Bronchial epithelial cell (primary cell): ENCODE data around the gene GMDS. TPM values are rescaled to one million over a fixed set of nuclear protein-coding genes. Genes with fewer than 3 reads are reported as not detected.

Experiments used
- DNase-seq: peaks from one replicate; pipeline ENCODE4 v3.0.0-alpha.2; 2010; ENCODE audit warnings: low read depth
- FAIRE-seq: peaks from 2 replicates; lab custom pipeline; 2011; peaks lifted over from hg19 to GRCh38; lab: Jason Lieb, UNC
- H3K27me3 ChIP-seq: 2 replicates; pipeline ENCODE4 v1.5.1; 2011; ENCODE audit warnings: low read length; ENCODE audit not compliant: control insufficient read depth, insufficient read depth
- H3K36me3 ChIP-seq: 2 replicates; pipeline ENCODE4 v1.5.1; 2011; ENCODE audit warnings: low read length; ENCODE audit not compliant: control insufficient read depth, insufficient read depth
- H3K4me3 ChIP-seq: 2 replicates; pipeline ENCODE4 v1.5.1; 2011; ENCODE audit warnings: mild to moderate bottlenecking, low read depth, low read length, control low read depth
- total RNA-seq: library from RNA; depleted of rRNA; stranded (reverse); fragments of >200 nt; gene quantifications from 2 replicates; pipeline ENCODE4 v1.2.1, GENCODE V29; 2014
- TF ChIP-seq, protein P1 (sequence below): IDR thresholded peaks from 2 replicates; pipeline ENCODE4 v1.5.1; 2011; ENCODE audit warnings: mild to moderate bottlenecking, moderate library complexity, low read length, control low read depth, inconsistent platforms; ENCODE audit not compliant: insufficient read depth, severe bottlenecking

The GMDS gene
- total RNA-seq: 8.2 and 10.1 TPM in 2 replicates

DNA sequence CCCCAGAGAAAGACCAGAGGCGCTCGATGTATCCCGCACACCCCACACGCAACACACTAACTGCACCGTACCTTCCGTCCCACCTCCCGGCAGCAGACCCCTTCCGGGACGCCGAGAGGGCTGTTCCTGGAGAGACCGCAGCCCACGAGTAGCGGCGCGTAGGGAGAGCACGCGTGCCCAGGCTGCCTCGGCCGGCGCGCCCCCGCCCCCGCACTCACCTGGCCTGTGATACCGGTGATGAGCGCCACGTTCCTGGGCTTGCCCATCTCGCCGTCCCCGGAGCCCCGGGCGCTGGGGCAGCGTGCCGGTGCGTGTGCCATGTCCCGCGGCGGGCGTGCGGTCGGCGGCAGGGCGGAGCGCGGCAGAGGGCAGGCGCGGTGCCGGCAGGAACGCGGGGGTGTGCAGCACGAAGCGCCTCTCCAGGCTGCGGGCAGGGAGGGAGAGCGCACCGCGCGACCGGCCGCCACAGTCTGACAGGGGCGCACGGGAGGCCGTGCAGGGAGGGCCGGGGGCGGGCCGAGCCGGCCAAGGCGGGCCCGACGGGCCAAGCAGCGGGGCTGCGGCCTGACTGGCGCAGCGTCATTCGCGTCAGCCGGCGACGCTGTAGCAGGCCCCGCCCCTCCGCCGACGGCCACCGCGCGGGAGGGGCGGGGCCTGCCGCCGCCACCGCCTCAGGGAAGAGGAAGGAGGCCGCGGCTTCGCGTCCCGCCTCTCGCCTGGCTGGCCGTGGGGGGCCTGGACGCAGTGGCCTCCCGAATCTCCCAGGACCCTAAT, at the start of gene GMDS:
Gene GMDS (minus strand): TSS at position 503 of the 774 bp plus-strand sequence.
- peak; percentile 74 for DNase-seq
- Histone ChIP-seq H3K36me3 (no peaks in the 10 kb centered on the region), H3K4me3 (peak within 1 kb of the TSS; percentile 69), H3K27me3 (no peaks in the 10 kb centered on the region)
- no peak for FAIRE-seq
- TF ChIP-seq, protein P1, sequence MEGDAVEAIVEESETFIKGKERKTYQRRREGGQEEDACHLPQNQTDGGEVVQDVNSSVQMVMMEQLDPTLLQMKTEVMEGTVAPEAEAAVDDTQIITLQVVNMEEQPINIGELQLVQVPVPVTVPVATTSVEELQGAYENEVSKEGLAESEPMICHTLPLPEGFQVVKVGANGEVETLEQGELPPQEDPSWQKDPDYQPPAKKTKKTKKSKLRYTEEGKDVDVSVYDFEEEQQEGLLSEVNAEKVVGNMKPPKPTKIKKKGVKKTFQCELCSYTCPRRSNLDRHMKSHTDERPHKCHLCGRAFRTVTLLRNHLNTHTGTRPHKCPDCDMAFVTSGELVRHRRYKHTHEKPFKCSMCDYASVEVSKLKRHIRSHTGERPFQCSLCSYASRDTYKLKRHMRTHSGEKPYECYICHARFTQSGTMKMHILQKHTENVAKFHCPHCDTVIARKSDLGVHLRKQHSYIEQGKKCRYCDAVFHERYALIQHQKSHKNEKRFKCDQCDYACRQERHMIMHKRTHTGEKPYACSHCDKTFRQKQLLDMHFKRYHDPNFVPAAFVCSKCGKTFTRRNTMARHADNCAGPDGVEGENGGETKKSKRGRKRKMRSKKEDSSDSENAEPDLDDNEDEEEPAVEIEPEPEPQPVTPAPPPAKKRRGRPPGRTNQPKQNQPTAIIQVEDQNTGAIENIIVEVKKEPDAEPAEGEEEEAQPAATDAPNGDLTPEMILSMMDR: no peak

DNA sequence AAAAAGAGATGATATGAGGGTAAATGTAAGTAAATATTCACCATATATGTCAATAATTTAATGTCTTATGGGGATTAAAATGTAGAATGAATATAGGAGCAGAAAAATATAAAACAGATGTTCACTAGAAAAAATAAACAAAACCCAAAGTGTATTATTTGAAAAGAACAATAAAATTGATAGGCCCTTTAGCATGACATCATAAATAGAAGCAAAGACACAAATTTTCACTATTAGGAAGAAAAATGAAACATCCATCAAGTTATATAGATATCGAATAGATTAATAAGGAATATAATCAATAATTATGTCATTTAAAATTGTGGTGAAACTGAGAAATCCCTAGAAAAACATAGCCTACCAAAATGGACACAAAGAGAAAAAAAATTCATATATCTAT, 40.1 kb upstream of the GMDS start:
- FAIRE-seq (no peak), DNase-seq (no peak)
- TF ChIP-seq, protein P1: no peak

DNA sequence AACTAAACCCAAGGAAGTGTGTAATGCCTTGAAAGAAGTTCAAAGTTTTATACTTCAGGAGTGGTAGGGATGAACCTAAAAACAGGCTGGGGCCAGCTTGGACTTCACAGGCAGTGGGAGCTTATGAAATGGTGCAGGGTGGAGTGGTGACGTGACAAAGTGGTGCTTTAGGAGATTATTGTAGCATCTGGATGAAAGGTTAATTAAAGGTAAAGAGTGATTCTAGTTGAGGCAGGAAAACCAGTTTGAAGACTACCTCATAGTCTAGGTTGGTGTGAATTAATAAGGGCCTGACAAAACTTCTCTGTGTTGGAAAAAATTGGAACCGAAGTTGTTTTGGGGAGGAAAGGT, 30.5 kb upstream of the GMDS start:
- no peak for FAIRE-seq
- no peak overlapping the region for H3K4me3 ChIP-seq
- TF ChIP-seq, protein P1: no peak
- no peaks in the 10 kb centered on the region for H3K27me3 ChIP-seq
- no peak for DNase-seq
- H3K36me3 ChIP-seq: no peaks in the 10 kb centered on the region

More for the DNA sequence above, 40.1 kb upstream of the GMDS start:
- H3K27me3 ChIP-seq: no peaks in the 10 kb centered on the region
- H3K4me3 ChIP-seq: no peak overlapping the region
- no peaks in the 10 kb centered on the region for H3K36me3 ChIP-seq

DNA sequence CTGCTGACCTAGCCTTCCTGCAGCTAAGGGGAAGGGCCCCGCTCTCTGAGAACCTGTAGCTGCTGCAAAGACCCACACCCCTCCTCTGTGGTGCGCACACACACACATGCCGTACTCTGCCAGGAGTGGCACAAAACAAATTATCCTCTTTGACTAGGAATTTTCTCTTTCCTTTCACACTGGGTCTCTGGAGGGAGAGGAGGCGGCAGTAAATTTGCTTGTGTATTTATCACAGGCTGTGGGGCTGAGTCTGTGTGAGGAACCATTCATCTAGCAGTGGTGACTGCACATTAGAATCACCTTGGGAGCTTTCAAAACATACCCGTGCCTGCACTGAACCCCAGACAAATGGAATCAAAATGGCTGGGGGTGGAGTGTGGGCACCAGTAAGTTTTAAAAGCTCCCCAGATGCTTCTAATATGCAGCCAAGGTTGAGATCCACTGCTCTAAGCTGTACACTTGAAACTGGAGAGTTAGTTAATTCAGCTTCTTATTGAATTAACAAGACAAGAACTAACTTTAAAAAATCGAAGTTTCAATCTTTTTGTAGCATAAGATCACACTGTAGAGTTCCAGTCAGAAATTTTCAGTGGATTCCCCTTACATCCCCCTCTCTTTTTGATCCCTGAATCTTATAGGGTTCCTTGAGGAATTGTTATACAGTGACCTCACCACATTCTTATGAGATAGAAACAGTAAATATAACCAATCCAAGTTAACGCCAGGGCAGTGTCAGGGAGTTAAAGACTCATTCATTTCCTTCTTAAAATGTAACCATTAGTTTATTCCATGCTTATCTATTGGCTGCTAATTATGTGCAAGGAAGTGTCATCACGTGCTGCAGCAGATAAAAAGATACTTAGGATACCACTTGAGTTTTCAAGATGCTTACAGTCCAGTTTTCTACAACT, 29.8 kb upstream of the GMDS start:
- no peak for DNase-seq
- H3K36me3 ChIP-seq: no peaks in the 10 kb centered on the region
- H3K27me3 ChIP-seq: no peaks in the 10 kb centered on the region
- H3K4me3 ChIP-seq: no peak overlapping the region
- FAIRE-seq: no peak
- TF ChIP-seq, protein P1: no peak

DNA sequence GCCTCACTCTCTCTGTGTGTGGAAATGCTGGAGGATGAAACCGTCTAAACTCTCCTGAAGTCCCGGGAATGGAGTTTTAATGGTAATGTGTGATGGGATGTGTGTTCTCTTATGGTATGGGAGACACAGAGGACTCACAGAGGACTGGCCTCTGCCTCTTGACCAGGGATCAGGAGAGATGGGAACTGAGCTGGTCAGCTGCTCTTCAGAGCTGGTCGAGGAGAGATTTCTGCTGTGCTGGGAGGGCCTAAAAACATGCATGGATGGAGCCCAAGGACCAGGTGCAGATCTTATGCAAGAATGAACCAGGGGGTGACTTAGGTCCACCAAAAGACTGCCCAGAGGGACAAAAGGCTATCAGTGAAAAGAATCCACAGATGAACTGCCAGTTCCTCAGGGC, 27.3 kb upstream of the GMDS start:
- no peaks in the 10 kb centered on the region for H3K27me3 ChIP-seq
- TF ChIP-seq, protein P1: no peak
- H3K36me3 ChIP-seq: no peaks in the 10 kb centered on the region
- DNase-seq: no peak
- no peak overlapping the region for H3K4me3 ChIP-seq
- FAIRE-seq: peak; percentile 13
